HepG2 (cell line): ENCODE results near the gene SSBP4. TPM values are rescaled to one million over a fixed set of nuclear protein-coding genes. Genes with fewer than 3 reads are reported as not detected.

Source experiments
- GFI1 ChIP-seq: sonication (generic); formaldehyde crosslinking; IDR thresholded peaks from 2 replicates; pipeline ENCODE4 v1.5.0; 2020; ENCODE audit warnings: missing genetic modification reagents, mild to moderate bottlenecking, borderline replicate concordance
- ISL2 ChIP-seq: sonication (generic); formaldehyde crosslinking; IDR thresholded peaks from 2 replicates; pipeline ENCODE4 v1.5.0; 2020; ENCODE audit warnings: missing genetic modification reagents
- KMT2B ChIP-seq: IDR thresholded peaks from 2 replicates; pipeline ENCODE4 v1.6.1; 2016; ENCODE audit warnings: missing genetic modification reagents, missing compliant biosample characterization
- MYC ChIP-seq: sonication (generic); formaldehyde crosslinking; IDR thresholded peaks from 2 replicates; pipeline ENCODE4 v1.9.0; 2021; ENCODE audit warnings: missing genetic modification reagents, borderline replicate concordance
- PRPF4 ChIP-seq: fragments of 200-400 bp; formaldehyde crosslinking; IDR thresholded peaks from 2 replicates; pipeline ENCODE4 v1.6.1; 2016; ENCODE audit warnings: low read length, low read depth; ENCODE audit not compliant: poor library complexity, severe bottlenecking
- SCMH1 ChIP-seq: sonication (generic); formaldehyde crosslinking; IDR thresholded peaks from 2 replicates; pipeline ENCODE4 v1.9.0; 2021; ENCODE audit warnings: missing genetic modification reagents, mild to moderate bottlenecking, borderline replicate concordance
- THYN1 ChIP-seq: sonication (generic); formaldehyde crosslinking; IDR thresholded peaks from 2 replicates; pipeline ENCODE4 v1.8.1; 2023; ENCODE audit warnings: low read depth, mild to moderate bottlenecking, moderate library complexity, missing genetic modification reagents, borderline replicate concordance
- ZIK1 ChIP-seq: sonication (generic); formaldehyde crosslinking; IDR thresholded peaks from 2 replicates; pipeline ENCODE4 v1.5.0; 2020; ENCODE audit warnings: mild to moderate bottlenecking, low read depth, missing genetic modification reagents, borderline replicate concordance
- ZNF275 ChIP-seq: sonication (generic); formaldehyde crosslinking; IDR thresholded peaks from 2 replicates; pipeline ENCODE4 v1.8.0; 2022; ENCODE audit warnings: missing genetic modification reagents, mild to moderate bottlenecking, inconsistent platforms, borderline replicate concordance
- ZNF33A ChIP-seq: sonication (generic); formaldehyde crosslinking; IDR thresholded peaks from 2 replicates; pipeline ENCODE4 v1.5.1; 2020; ENCODE audit warnings: missing genetic modification reagents, mild to moderate bottlenecking, moderate library complexity, borderline replicate concordance
- ZNF460 ChIP-seq: sonication (generic); formaldehyde crosslinking; IDR thresholded peaks from 2 replicates; pipeline ENCODE4 v1.5.1; 2020; ENCODE audit warnings: missing genetic modification reagents, mild to moderate bottlenecking, borderline replicate concordance
- ZNF740 ChIP-seq: sonication (generic); formaldehyde crosslinking; IDR thresholded peaks from 2 replicates; pipeline ENCODE4 v1.4.0; 2020; ENCODE audit warnings: missing genetic modification reagents
- polyA plus RNA-seq, 8 experiments: library from polyadenylated mRNA; depleted of rRNA in 3 of 8; stranded (reverse) in 7 of 8; unstranded in 1 of 8; fragments of >200 nt; fragmentation: Illumina TruSeq in 4 of 8; extraction: Trizol in 4 of 8; gene quantifications; 2 replicates each; pipeline versions ENCODE4 v1.2.1 to v1.2.3, GENCODE V29; 2011 to 2016; ENCODE audit warnings: low read depth in 4 of 8, missing spikeins in 1 of 8, mixed read lengths in 1 of 8; ENCODE audit not compliant: insufficient read depth in 1 of 8
- total RNA-seq, 5 experiments: library from RNA; depleted of rRNA; stranded (reverse); fragments of >200 nt; fragmentation: Illumina TruSeq; extraction: Trizol; gene quantifications; 2 replicates each; pipeline ENCODE4 v1.2.3, GENCODE V29; 2016; ENCODE audit warnings: low read depth in 1 of 5
- TF ChIP-seq, protein P1 (sequence below): sonication (generic); formaldehyde crosslinking; IDR thresholded peaks from 2 replicates; pipeline ENCODE4 v1.5.0; 2020; ENCODE audit warnings: missing genetic modification reagents
- TF ChIP-seq, protein P2 (sequence below): sonication (generic); formaldehyde crosslinking; IDR thresholded peaks from 2 replicates; pipeline ENCODE4 v1.4.0; 2020; ENCODE audit warnings: mild to moderate bottlenecking, missing genetic modification reagents
- TF ChIP-seq, protein P3 (sequence below): sonication (generic); formaldehyde crosslinking; IDR thresholded peaks from 2 replicates; pipeline ENCODE4 v1.5.1; 2020; ENCODE audit warnings: mild to moderate bottlenecking, missing genetic modification reagents, moderate library complexity
- TF ChIP-seq, protein P4 (sequence below): sonication (generic); formaldehyde crosslinking; IDR thresholded peaks from 2 replicates; pipeline ENCODE4 v1.4.0; 2020; ENCODE audit warnings: missing genetic modification reagents, borderline replicate concordance
- TF ChIP-seq, protein P5 (sequence below): sonication (generic); formaldehyde crosslinking; IDR thresholded peaks from 2 replicates; pipeline ENCODE4 v1.4.0; 2020; ENCODE audit warnings: missing genetic modification reagents; ENCODE audit errors: not compliant biosample characterization

SSBP4 gene
- total and polyA plus RNA-seq, 2 of the 13 experiments (the other 11 are each of a cell fraction or from before 2014, with no cell fraction given) = 20.8 to 39.5 TPM

DNA sequence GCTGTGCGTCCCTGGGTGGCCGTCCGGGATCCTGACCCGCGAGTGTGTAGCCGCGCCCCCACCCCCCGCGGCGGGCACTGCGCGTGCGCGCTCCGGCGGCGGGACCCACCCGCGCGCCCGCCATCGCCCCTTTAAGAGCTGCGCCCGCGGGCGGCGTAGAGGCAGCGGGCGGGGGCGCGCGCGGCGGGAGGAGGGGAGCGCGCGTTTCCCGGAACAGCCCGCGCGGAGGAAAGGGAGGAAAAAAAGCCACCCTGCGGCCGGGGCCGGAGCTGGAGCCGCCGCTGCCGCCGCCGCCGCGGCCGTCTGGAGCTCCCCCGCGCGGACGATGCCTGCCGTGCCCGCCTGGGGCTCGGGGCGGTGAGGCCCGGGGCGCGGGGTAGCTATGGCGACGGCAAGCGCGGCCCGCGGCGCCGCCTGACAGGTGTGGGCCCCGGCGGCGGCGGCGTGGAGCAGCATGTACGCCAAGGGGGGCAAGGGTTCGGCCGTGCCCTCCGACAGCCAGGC, at the start of gene SSBP4 (continued):
- peak; percentile 2; the same call in 1 of the 2 replicates for TF ChIP-seq MYC
- TF ChIP-seq SCMH1 = no peak
- TF ChIP-seq THYN1 = no peak
- TF ChIP-seq, protein P1, sequence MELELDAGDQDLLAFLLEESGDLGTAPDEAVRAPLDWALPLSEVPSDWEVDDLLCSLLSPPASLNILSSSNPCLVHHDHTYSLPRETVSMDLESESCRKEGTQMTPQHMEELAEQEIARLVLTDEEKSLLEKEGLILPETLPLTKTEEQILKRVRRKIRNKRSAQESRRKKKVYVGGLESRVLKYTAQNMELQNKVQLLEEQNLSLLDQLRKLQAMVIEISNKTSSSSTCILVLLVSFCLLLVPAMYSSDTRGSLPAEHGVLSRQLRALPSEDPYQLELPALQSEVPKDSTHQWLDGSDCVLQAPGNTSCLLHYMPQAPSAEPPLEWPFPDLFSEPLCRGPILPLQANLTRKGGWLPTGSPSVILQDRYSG (CRISPR knock-in tag) = no peak
- no peak for TF ChIP-seq ZNF275 (CRISPR knock-in tag)
- TF ChIP-seq, protein P2, sequence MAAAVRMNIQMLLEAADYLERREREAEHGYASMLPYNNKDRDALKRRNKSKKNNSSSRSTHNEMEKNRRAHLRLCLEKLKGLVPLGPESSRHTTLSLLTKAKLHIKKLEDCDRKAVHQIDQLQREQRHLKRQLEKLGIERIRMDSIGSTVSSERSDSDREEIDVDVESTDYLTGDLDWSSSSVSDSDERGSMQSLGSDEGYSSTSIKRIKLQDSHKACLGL (CRISPR knock-in tag) = no peak; the same call in 1 of the 2 replicates
- TF ChIP-seq ZNF460 (CRISPR knock-in tag) = no peak
- TF ChIP-seq ZNF33A = no peak
- TF ChIP-seq, protein P3, sequence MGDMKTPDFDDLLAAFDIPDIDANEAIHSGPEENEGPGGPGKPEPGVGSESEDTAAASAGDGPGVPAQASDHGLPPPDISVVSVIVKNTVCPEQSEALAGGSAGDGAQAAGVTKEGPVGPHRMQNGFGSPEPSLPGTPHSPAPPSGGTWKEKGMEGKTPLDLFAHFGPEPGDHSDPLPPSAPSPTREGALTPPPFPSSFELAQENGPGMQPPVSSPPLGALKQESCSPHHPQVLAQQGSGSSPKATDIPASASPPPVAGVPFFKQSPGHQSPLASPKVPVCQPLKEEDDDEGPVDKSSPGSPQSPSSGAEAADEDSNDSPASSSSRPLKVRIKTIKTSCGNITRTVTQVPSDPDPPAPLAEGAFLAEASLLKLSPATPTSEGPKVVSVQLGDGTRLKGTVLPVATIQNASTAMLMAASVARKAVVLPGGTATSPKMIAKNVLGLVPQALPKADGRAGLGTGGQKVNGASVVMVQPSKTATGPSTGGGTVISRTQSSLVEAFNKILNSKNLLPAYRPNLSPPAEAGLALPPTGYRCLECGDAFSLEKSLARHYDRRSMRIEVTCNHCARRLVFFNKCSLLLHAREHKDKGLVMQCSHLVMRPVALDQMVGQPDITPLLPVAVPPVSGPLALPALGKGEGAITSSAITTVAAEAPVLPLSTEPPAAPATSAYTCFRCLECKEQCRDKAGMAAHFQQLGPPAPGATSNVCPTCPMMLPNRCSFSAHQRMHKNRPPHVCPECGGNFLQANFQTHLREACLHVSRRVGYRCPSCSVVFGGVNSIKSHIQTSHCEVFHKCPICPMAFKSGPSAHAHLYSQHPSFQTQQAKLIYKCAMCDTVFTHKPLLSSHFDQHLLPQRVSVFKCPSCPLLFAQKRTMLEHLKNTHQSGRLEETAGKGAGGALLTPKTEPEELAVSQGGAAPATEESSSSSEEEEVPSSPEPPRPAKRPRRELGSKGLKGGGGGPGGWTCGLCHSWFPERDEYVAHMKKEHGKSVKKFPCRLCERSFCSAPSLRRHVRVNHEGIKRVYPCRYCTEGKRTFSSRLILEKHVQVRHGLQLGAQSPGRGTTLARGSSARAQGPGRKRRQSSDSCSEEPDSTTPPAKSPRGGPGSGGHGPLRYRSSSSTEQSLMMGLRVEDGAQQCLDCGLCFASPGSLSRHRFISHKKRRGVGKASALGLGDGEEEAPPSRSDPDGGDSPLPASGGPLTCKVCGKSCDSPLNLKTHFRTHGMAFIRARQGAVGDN (CRISPR knock-in tag) = 0 out of 2 replicates have a peak, but pooled peaks have one; percentile 19
- no peak for TF ChIP-seq KMT2B (CRISPR knock-in tag)
- TF ChIP-seq ZIK1 (CRISPR knock-in tag) = no peak
- no peak for TF ChIP-seq PRPF4
- TF ChIP-seq, protein P4, sequence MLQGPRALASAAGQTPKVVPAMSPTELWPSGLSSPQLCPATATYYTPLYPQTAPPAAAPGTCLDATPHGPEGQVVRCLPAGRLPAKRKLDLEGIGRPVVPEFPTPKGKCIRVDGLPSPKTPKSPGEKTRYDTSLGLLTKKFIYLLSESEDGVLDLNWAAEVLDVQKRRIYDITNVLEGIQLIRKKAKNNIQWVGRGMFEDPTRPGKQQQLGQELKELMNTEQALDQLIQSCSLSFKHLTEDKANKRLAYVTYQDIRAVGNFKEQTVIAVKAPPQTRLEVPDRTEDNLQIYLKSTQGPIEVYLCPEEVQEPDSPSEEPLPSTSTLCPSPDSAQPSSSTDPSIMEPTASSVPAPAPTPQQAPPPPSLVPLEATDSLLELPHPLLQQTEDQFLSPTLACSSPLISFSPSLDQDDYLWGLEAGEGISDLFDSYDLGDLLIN (CRISPR knock-in tag) = no peak
- no peak for TF ChIP-seq GFI1 (CRISPR knock-in tag)
- no peak for TF ChIP-seq ISL2 (CRISPR knock-in tag)
- TF ChIP-seq, protein P5, sequence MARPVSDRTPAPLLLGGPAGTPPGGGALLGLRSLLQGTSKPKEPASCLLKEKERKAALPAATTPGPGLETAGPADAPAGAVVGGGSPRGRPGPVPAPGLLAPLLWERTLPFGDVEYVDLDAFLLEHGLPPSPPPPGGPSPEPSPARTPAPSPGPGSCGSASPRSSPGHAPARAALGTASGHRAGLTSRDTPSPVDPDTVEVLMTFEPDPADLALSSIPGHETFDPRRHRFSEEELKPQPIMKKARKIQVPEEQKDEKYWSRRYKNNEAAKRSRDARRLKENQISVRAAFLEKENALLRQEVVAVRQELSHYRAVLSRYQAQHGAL = no peak
- no peak for TF ChIP-seq ZNF740 (CRISPR knock-in tag)
